Lower leg skin (tissue), 3 donors: ENCODE data around the gene SPIC.

Experiments used
- CTCF ChIP-seq, 3 donors: fragments of 450-650 bp; IDR thresholded peaks; one replicate each; pipeline ENCODE4 v1.5.1; 2016; ENCODE audit warnings: antibody characterized with exemption in 3 of 3, mild to moderate bottlenecking in 3 of 3, moderate library complexity in 2 of 3
- POLR2A ChIP-seq, 2 donors: fragments of 450-650 bp; IDR thresholded peaks; one replicate each; pipeline ENCODE4 v1.6.1; 2016 to 2017; ENCODE audit warnings: antibody characterized with exemption in 2 of 2, mild to moderate bottlenecking in 1 of 2, moderate library complexity in 1 of 2

GRCh38 chr12:101459642-101460346 is 15.3 kb upstream of the SPIC start:
- TF ChIP-seq CTCF (IDR thresholded peaks at IDR 0.05): no peak
- no peak for TF ChIP-seq POLR2A (IDR thresholded peaks at IDR 0.05)
